K562 (cell line): ENCODE results near the gene YOD1. TPM values are rescaled to one million over a fixed set of nuclear protein-coding genes. Genes with fewer than 3 reads are reported as not detected.
A peak's percentile ranks its signal among the peaks of the same experiment; 100 is the strongest.

ENCODE experiments used
- ARID2 ChIP-seq: fragments of 450-650 bp; IDR thresholded peaks from 2 replicates; pipeline ENCODE4 v1.6.1; 2017; ENCODE audit warnings: antibody characterized with exemption, mild to moderate bottlenecking
- ARNT ChIP-seq, 2 experiments: fragments of 450-650 bp; IDR thresholded peaks; 2 replicates each; pipeline ENCODE4 v1.6.1; 2016; ENCODE audit warnings: mild to moderate bottlenecking in 1 of 2
- CHD4 ChIP-seq: fragments of 200-600 bp; sonication (generic); IDR thresholded peaks from 3 replicates; pipeline ENCODE4 v1.6.1; 2012; ENCODE audit warnings: low read depth, mild to moderate bottlenecking, mixed read lengths, low read length, inconsistent platforms; ENCODE audit not compliant: insufficient read depth, insufficient replicate concordance, poor library complexity, severe bottlenecking
- CREBBP ChIP-seq: IDR thresholded peaks from one replicate; pipeline ENCODE4 v1.6.1; 2012; ENCODE audit warnings: low read depth, mild to moderate bottlenecking, control low read depth, inconsistent platforms, low read length
- E2F6 ChIP-seq, 2 experiments: IDR thresholded peaks; 2 replicates each; pipeline ENCODE4 v1.6.1; 2011; ENCODE audit warnings: borderline replicate concordance in 1 of 2, control low read depth in 1 of 2, low read depth in 1 of 2, low read length in 1 of 2, mild to moderate bottlenecking in 1 of 2, mixed read lengths in 1 of 2, moderate library complexity in 1 of 2; ENCODE audit not compliant: insufficient read depth in 1 of 2, insufficient read length in 1 of 2, poor library complexity in 1 of 2, severe bottlenecking in 1 of 2; ENCODE audit errors: extremely low read depth in 1 of 2
- NR4A1 ChIP-seq, 2 experiments: fragments of 250-450 bp in 1 of 2; fragments of 450-650 bp in 1 of 2; sonication (Bioruptor Pico) in 1 of 2; IDR thresholded peaks; 2 replicates each; pipeline versions ENCODE4 v1.4.0 to v1.6.1; 2016 to 2020; ENCODE audit warnings: mild to moderate bottlenecking in 2 of 2, missing compliant biosample characterization in 1 of 2, missing genetic modification characterization in 1 of 2, moderate library complexity in 1 of 2
- POLR2H ChIP-seq: IDR thresholded peaks from 2 replicates; pipeline ENCODE4 v1.6.1; 2016; ENCODE audit warnings: missing genetic modification characterization, low read depth, mild to moderate bottlenecking, control low read depth, missing compliant biosample characterization, moderate library complexity
- PRMT5 ChIP-seq: sonication (generic); formaldehyde crosslinking; IDR thresholded peaks from 2 replicates; pipeline ENCODE4 v1.5.0; 2020; ENCODE audit warnings: missing genetic modification reagents
- RAD51 ChIP-seq: fragments of 450-650 bp; IDR thresholded peaks from 2 replicates; pipeline ENCODE4 v1.7.1; 2016; ENCODE audit warnings: low read depth, mild to moderate bottlenecking, borderline replicate concordance
- RCOR1 ChIP-seq, 2 experiments: IDR thresholded peaks; 2 replicates each; pipeline ENCODE4 v1.6.1; 2012; ENCODE audit warnings: low read depth in 2 of 2, low read length in 2 of 2, borderline replicate concordance in 1 of 2, improper control_type of control experiment in 1 of 2
- SMAD3 ChIP-seq: fragments of 450-650 bp; formaldehyde crosslinking; conservative IDR thresholded peaks from 2 replicates; pipeline ENCODE4 v1.4.0; 2020; ENCODE audit warnings: mild to moderate bottlenecking
- TEAD1 ChIP-seq, 2 experiments: fragments of 450-650 bp in 1 of 2; sonication (generic) in 1 of 2; formaldehyde crosslinking; IDR thresholded peaks; 2 replicates each; pipeline versions ENCODE4 v1.4.0 to v1.8.0; 2020 to 2022; ENCODE audit warnings: mild to moderate bottlenecking in 2 of 2, missing genetic modification reagents in 1 of 2
- XRCC3 ChIP-seq: fragments of 450-650 bp; IDR thresholded peaks from 2 replicates; pipeline ENCODE4 v1.6.1; 2017; ENCODE audit warnings: mild to moderate bottlenecking, moderate library complexity
- ZBTB9 ChIP-seq: fragments of 450-650 bp; formaldehyde crosslinking; IDR thresholded peaks from 2 replicates; pipeline ENCODE4 v1.4.0; 2020; ENCODE audit warnings: mild to moderate bottlenecking, moderate library complexity
- ZNF124 ChIP-seq: sonication (generic); formaldehyde crosslinking; IDR thresholded peaks from 2 replicates; pipeline ENCODE4 v1.8.1; 2022; ENCODE audit warnings: missing genetic modification reagents
- ZNF175 ChIP-seq: fragments of 200-800 bp; sonication (Bioruptor generic); IDR thresholded peaks from 2 replicates; pipeline ENCODE4 v1.6.1; 2016; ENCODE audit warnings: low read depth, mild to moderate bottlenecking, missing genetic modification characterization, missing compliant biosample characterization
- polyA plus RNA-seq, 8 experiments: library from polyadenylated mRNA; depleted of rRNA in 4 of 8; stranded (reverse) in 5 of 8; unstranded in 3 of 8; fragments of >200 nt; fragmentation: Nextera tagmentation in 2 of 8; fragmentation: Illumina TruSeq in 1 of 8; extraction: Ambion mirVana in 2 of 8; extraction: Trizol in 1 of 8; gene quantifications; 2 replicates each; pipeline versions ENCODE4 v1.2.1 to v1.2.3, GENCODE V29; 2011 to 2014; ENCODE audit warnings: inconsistent platforms in 1 of 8, missing spikeins in 1 of 8
- total RNA-seq, 7 experiments: library from RNA; depleted of rRNA in 6 of 7; stranded (reverse); fragments of >200 nt in 6 of 7; fragmentation: Illumina TruSeq in 2 of 7; extraction: Trizol in 2 of 7; gene quantifications; 2 replicates each; pipeline versions ENCODE4 v1.2.1 to v1.2.3, GENCODE V29; 2011 to 2021; ENCODE audit warnings: low replicate concordance in 1 of 7
- TF ChIP-seq, protein P1 (sequence below): sonication (generic); formaldehyde crosslinking; IDR thresholded peaks from 2 replicates; pipeline ENCODE4 v1.5.0; 2020; ENCODE audit warnings: missing genetic modification reagents
- TF ChIP-seq, protein P2 (sequence below): fragments of 450-650 bp; formaldehyde crosslinking; IDR thresholded peaks from 2 replicates; pipeline ENCODE4 v1.4.0; 2020; ENCODE audit warnings: mild to moderate bottlenecking, moderate library complexity
- TF ChIP-seq, protein P3 (sequence below), 2 experiments: fragments of 450-650 bp; conservative IDR thresholded peaks; 2 replicates each; pipeline ENCODE4 v1.6.1; 2017; ENCODE audit warnings: mild to moderate bottlenecking in 2 of 2, moderate library complexity in 2 of 2

YOD1 gene
- total and polyA plus RNA-seq, 9 of the 15 experiments (the other 6 are each of a cell fraction or from before 2014, with no cell fraction given): 18.2 to 78.1 (median 46.9) TPM

- no peak for TF ChIP-seq RCOR1 (IDR thresholded peaks at IDR 0.05; ENCODE audit: borderline replicate concordance in 1 of 2, low read depth in 2 of 2, low read length in 2 of 2)
- TF ChIP-seq CREBBP: no peak
- no peak for TF ChIP-seq ZBTB9 (CRISPR knock-in tag)
- no peak for TF ChIP-seq RAD51
- TF ChIP-seq ZNF175 (CRISPR knock-in tag): no peak
- TF ChIP-seq ARNT (IDR thresholded peaks at IDR 0.05): peak in 1 of 2 experiments; percentile 10; a peak in 1 of 4 replicates
- TF ChIP-seq TEAD1 (CRISPR knock-in tag; IDR thresholded peaks at IDR 0.05): no peak
- no peak for TF ChIP-seq ZNF124 (CRISPR knock-in tag)
- TF ChIP-seq, protein P1, sequence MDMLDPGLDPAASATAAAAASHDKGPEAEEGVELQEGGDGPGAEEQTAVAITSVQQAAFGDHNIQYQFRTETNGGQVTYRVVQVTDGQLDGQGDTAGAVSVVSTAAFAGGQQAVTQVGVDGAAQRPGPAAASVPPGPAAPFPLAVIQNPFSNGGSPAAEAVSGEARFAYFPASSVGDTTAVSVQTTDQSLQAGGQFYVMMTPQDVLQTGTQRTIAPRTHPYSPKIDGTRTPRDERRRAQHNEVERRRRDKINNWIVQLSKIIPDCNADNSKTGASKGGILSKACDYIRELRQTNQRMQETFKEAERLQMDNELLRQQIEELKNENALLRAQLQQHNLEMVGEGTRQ (CRISPR knock-in tag): no peak
- TF ChIP-seq CHD4: no peak
- 0 out of 2 replicates have a peak, but pooled peaks have one; percentile 33 for TF ChIP-seq POLR2H (tag)
- no peak for TF ChIP-seq NR4A1 (CRISPR knock-in tag; IDR thresholded peaks at IDR 0.05)
- TF ChIP-seq NR4A1 (tag; IDR thresholded peaks at IDR 0.05): no peak
- TF ChIP-seq E2F6 (IDR thresholded peaks at IDR 0.05; ENCODE audit: borderline replicate concordance in 1 of 2, extremely low read depth in 1 of 2, insufficient read depth in 1 of 2, insufficient read length in 1 of 2, low read depth in 1 of 2, low read length in 1 of 2, poor library complexity in 1 of 2, severe bottlenecking in 1 of 2): no peak
- TF ChIP-seq XRCC3: no peak
- TF ChIP-seq, protein P2, sequence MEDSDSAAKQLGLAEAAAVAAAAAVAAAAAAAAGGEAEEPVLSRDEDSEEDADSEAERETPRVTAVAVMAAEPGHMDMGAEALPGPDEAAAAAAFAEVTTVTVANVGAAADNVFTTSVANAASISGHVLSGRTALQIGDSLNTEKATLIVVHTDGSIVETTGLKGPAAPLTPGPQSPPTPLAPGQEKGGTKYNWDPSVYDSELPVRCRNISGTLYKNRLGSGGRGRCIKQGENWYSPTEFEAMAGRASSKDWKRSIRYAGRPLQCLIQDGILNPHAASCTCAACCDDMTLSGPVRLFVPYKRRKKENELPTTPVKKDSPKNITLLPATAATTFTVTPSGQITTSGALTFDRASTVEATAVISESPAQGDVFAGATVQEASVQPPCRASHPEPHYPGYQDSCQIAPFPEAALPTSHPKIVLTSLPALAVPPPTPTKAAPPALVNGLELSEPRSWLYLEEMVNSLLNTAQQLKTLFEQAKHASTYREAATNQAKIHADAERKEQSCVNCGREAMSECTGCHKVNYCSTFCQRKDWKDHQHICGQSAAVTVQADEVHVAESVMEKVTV: no peak
- TF ChIP-seq ARID2: no peak
- TF ChIP-seq, protein P3, sequence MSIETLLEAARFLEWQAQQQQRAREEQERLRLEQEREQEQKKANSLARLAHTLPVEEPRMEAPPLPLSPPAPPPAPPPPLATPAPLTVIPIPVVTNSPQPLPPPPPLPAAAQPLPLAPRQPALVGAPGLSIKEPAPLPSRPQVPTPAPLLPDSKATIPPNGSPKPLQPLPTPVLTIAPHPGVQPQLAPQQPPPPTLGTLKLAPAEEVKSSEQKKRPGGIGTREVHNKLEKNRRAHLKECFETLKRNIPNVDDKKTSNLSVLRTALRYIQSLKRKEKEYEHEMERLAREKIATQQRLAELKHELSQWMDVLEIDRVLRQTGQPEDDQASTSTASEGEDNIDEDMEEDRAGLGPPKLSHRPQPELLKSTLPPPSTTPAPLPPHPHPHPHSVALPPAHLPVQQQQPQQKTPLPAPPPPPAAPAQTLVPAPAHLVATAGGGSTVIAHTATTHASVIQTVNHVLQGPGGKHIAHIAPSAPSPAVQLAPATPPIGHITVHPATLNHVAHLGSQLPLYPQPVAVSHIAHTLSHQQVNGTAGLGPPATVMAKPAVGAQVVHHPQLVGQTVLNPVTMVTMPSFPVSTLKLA (conservative IDR thresholded peaks at IDR 0.05): 0 out of 4 replicates have a peak, but pooled peaks of 1 of the 2 experiments have one; percentile 11
- no peak for TF ChIP-seq SMAD3 (CRISPR knock-in tag)
- TF ChIP-seq PRMT5 (CRISPR knock-in tag): no peak
Observed at GRCh38 chr1:207047505-207047904, 3.5 kb downstream of the YOD1 start (continued).
